Measurements from ENCODE around the gene RIBC1. TPM values are rescaled to one million over a fixed set of nuclear protein-coding genes. Genes with fewer than 3 reads are reported as not detected.

RIBC1 gene
- total RNA-seq, 1 experiment from 2014 or later, result 0.89 TPM

- no peaks in the 10 kb centered on the region for H4K20me1 ChIP-seq (ENCODE audit: insufficient read depth, low read depth, low read length)
- no peak overlapping the region for H2AFZ ChIP-seq (ENCODE audit: low read length)
- H3K4me1 ChIP-seq (ENCODE audit: low read length), result peaks cover 16% of the 10 kb centered on the region
- H3K79me2 ChIP-seq (ENCODE audit: low read length), result peaks cover 3% of the 10 kb centered on the region
- H3K4me3 ChIP-seq (ENCODE audit: low read length), result no peak overlapping the region
- no peak overlapping the region for H3K9ac ChIP-seq (ENCODE audit: low read length)
- H3K27me3 ChIP-seq (ENCODE audit: low read length), result no peaks in the 10 kb centered on the region
- DNase-seq, result no peak
- H3K36me3 ChIP-seq (ENCODE audit: insufficient read depth, low read length), result no peaks in the 10 kb centered on the region
- no peak overlapping the region for H3K27ac ChIP-seq (ENCODE audit: low read length)
- no peaks in the 10 kb centered on the region for H3K9me3 ChIP-seq (ENCODE audit: low read length)
- no peak overlapping the region for H3K4me2 ChIP-seq (ENCODE audit: low read depth, low read length, poor library complexity, severe bottlenecking)
- no peaks in the 10 kb centered on the region for H3K9me2 ChIP-seq (replicated peaks; ENCODE audit: insufficient read depth, low read length)
These were observed 16.2 kb downstream of the RIBC1 start for GRCh38 chrX:53438832-53439230.

- H3K4me2 ChIP-seq (ENCODE audit: low read depth, low read length, poor library complexity, severe bottlenecking), result no peak overlapping the region
- no peak overlapping the region for H2AFZ ChIP-seq (ENCODE audit: low read length)
- no peaks in the 10 kb centered on the region for H3K27me3 ChIP-seq (ENCODE audit: low read length)
- no peaks in the 10 kb centered on the region for H3K9me2 ChIP-seq (replicated peaks; ENCODE audit: insufficient read depth, low read length)
- no peaks in the 10 kb centered on the region for H4K20me1 ChIP-seq (ENCODE audit: insufficient read depth, low read depth, low read length)
- H3K4me3 ChIP-seq (ENCODE audit: low read length), result no peak overlapping the region
- peaks cover 9% of the 10 kb centered on the region for H3K4me1 ChIP-seq (ENCODE audit: low read length)
- no peaks in the 10 kb centered on the region for H3K36me3 ChIP-seq (ENCODE audit: insufficient read depth, low read length)
- H3K9ac ChIP-seq (ENCODE audit: low read length), result no peak overlapping the region
- H3K27ac ChIP-seq (ENCODE audit: low read length), result no peak overlapping the region
- H3K9me3 ChIP-seq (ENCODE audit: low read length), result no peaks in the 10 kb centered on the region
- no peak for DNase-seq
- no peaks in the 10 kb centered on the region for H3K79me2 ChIP-seq (ENCODE audit: low read length)
These were observed 17.4 kb downstream of the RIBC1 start for GRCh38 chrX:53440101-53440500.

- no peak for DNase-seq
- Histone ChIP-seq H3K27me3 (ENCODE audit: low read length) (no peaks in the 10 kb centered on the region), H3K9ac (ENCODE audit: low read length) (peak overlapping the region; percentile 59), H3K9me2 (replicated peaks; ENCODE audit: insufficient read depth, low read length) (no peaks in the 10 kb centered on the region), H3K36me3 (ENCODE audit: insufficient read depth, low read length) (no peaks in the 10 kb centered on the region), H3K4me2 (ENCODE audit: low read depth, low read length, poor library complexity, severe bottlenecking) (peak overlapping the region; percentile 73), H3K4me3 (ENCODE audit: low read length) (peak overlapping the region; percentile 64), H3K9me3 (ENCODE audit: low read length) (no peaks in the 10 kb centered on the region), H3K27ac (ENCODE audit: low read length) (no peak overlapping the region), H3K4me1 (ENCODE audit: low read length) (peaks cover 5% of the 10 kb centered on the region), H2AFZ (ENCODE audit: low read length) (0 out of 2 replicates have a peak overlapping the region, but pooled peaks have one; percentile 7), H3K79me2 (ENCODE audit: low read length) (no peaks in the 10 kb centered on the region), H4K20me1 (ENCODE audit: insufficient read depth, low read depth, low read length) (no peaks in the 10 kb centered on the region)
These were observed 18.2 kb downstream of the RIBC1 start for GRCh38 chrX:53440621-53441517.

GRCh38 chrX:53441531-53442321 is 19.1 kb downstream of the RIBC1 start:
- Histone ChIP-seq H3K9me2 (replicated peaks; ENCODE audit: insufficient read depth, low read length) (no peaks in the 10 kb centered on the region), H4K20me1 (ENCODE audit: insufficient read depth, low read depth, low read length) (no peaks in the 10 kb centered on the region), H3K27me3 (ENCODE audit: low read length) (no peaks in the 10 kb centered on the region), H2AFZ (ENCODE audit: low read length) (peak overlapping the region; percentile 7; the same call in 1 of the 2 replicates), H3K9ac (ENCODE audit: low read length) (peak overlapping the region; percentile 59), H3K79me2 (ENCODE audit: low read length) (no peaks in the 10 kb centered on the region), H3K9me3 (ENCODE audit: low read length) (no peaks in the 10 kb centered on the region), H3K27ac (ENCODE audit: low read length) (no peak overlapping the region), H3K36me3 (ENCODE audit: insufficient read depth, low read length) (no peaks in the 10 kb centered on the region), H3K4me1 (ENCODE audit: low read length) (peaks cover 5% of the 10 kb centered on the region), H3K4me3 (ENCODE audit: low read length) (peak overlapping the region; percentile 64), H3K4me2 (ENCODE audit: low read depth, low read length, poor library complexity, severe bottlenecking) (peak overlapping the region; percentile 73)
- peak; percentile 88 for DNase-seq

- Histone ChIP-seq H4K20me1 (ENCODE audit: insufficient read depth, low read depth, low read length) (no peaks in the 10 kb centered on the region), H3K79me2 (ENCODE audit: low read length) (no peaks in the 10 kb centered on the region), H3K36me3 (ENCODE audit: insufficient read depth, low read length) (no peaks in the 10 kb centered on the region), H3K4me3 (ENCODE audit: low read length) (peak overlapping the region; percentile 64; the same call in 1 of the 2 replicates), H3K4me1 (ENCODE audit: low read length) (peaks cover 5% of the 10 kb centered on the region), H3K9me2 (replicated peaks; ENCODE audit: insufficient read depth, low read length) (no peaks in the 10 kb centered on the region), H3K27ac (ENCODE audit: low read length) (no peak overlapping the region), H3K9me3 (ENCODE audit: low read length) (no peaks in the 10 kb centered on the region), H2AFZ (ENCODE audit: low read length) (no peak overlapping the region; the same call in 1 of the 2 replicates), H3K27me3 (ENCODE audit: low read length) (no peaks in the 10 kb centered on the region), H3K9ac (ENCODE audit: low read length) (peak overlapping the region; percentile 59), H3K4me2 (ENCODE audit: low read depth, low read length, poor library complexity, severe bottlenecking) (peak overlapping the region; percentile 73)
- DNase-seq, result no peak
These were observed 19.6 kb downstream of the RIBC1 start for GRCh38 chrX:53442322-53442631.

GRCh38 chrX:53445977-53446376 is 23.3 kb downstream of the RIBC1 start:
- peaks cover 5% of the 10 kb centered on the region for H3K4me1 ChIP-seq (ENCODE audit: low read length)
- H3K4me3 ChIP-seq (ENCODE audit: low read length), result no peak overlapping the region
- no peak overlapping the region for H3K9ac ChIP-seq (ENCODE audit: low read length)
- H4K20me1 ChIP-seq (ENCODE audit: insufficient read depth, low read depth, low read length), result no peaks in the 10 kb centered on the region
- DNase-seq, result peak; percentile 82
- H3K9me2 ChIP-seq (replicated peaks; ENCODE audit: insufficient read depth, low read length), result no peaks in the 10 kb centered on the region
- no peaks in the 10 kb centered on the region for H3K79me2 ChIP-seq (ENCODE audit: low read length)
- H3K36me3 ChIP-seq (ENCODE audit: insufficient read depth, low read length), result no peaks in the 10 kb centered on the region
- no peak overlapping the region for H3K4me2 ChIP-seq (ENCODE audit: low read depth, low read length, poor library complexity, severe bottlenecking)
- no peak overlapping the region for H3K27ac ChIP-seq (ENCODE audit: low read length)
- H3K27me3 ChIP-seq (ENCODE audit: low read length), result no peaks in the 10 kb centered on the region
- H3K9me3 ChIP-seq (ENCODE audit: low read length), result no peaks in the 10 kb centered on the region
- H2AFZ ChIP-seq (ENCODE audit: low read length), result no peak overlapping the region

- Histone ChIP-seq H2AFZ (ENCODE audit: low read length) (no peak overlapping the region), H3K27ac (ENCODE audit: low read length) (no peak overlapping the region), H3K27me3 (ENCODE audit: low read length) (no peaks in the 10 kb centered on the region), H3K9me2 (replicated peaks; ENCODE audit: insufficient read depth, low read length) (no peaks in the 10 kb centered on the region), H3K4me3 (ENCODE audit: low read length) (no peak overlapping the region), H3K4me2 (ENCODE audit: low read depth, low read length, poor library complexity, severe bottlenecking) (no peak overlapping the region), H4K20me1 (ENCODE audit: insufficient read depth, low read depth, low read length) (no peaks in the 10 kb centered on the region), H3K79me2 (ENCODE audit: low read length) (no peaks in the 10 kb centered on the region), H3K36me3 (ENCODE audit: insufficient read depth, low read length) (no peaks in the 10 kb centered on the region), H3K9me3 (ENCODE audit: low read length) (no peaks in the 10 kb centered on the region), H3K9ac (ENCODE audit: low read length) (no peak overlapping the region), H3K4me1 (ENCODE audit: low read length) (no peaks in the 10 kb centered on the region)
- DNase-seq, result no peak
These were observed 24.8 kb downstream of the RIBC1 start for GRCh38 chrX:53447441-53447840.

GRCh38 chrX:53449632-53450031 is 27.0 kb downstream of the RIBC1 start:
- H3K4me3 ChIP-seq (ENCODE audit: low read length), result no peak overlapping the region
- H4K20me1 ChIP-seq (ENCODE audit: insufficient read depth, low read depth, low read length), result no peaks in the 10 kb centered on the region
- H3K79me2 ChIP-seq (ENCODE audit: low read length), result no peaks in the 10 kb centered on the region
- no peak overlapping the region for H3K9ac ChIP-seq (ENCODE audit: low read length)
- no peaks in the 10 kb centered on the region for H3K4me1 ChIP-seq (ENCODE audit: low read length)
- H3K9me3 ChIP-seq (ENCODE audit: low read length), result no peaks in the 10 kb centered on the region
- no peak overlapping the region for H2AFZ ChIP-seq (ENCODE audit: low read length)
- no peak overlapping the region for H3K27ac ChIP-seq (ENCODE audit: low read length)
- no peaks in the 10 kb centered on the region for H3K27me3 ChIP-seq (ENCODE audit: low read length)
- DNase-seq, result no peak
- H3K4me2 ChIP-seq (ENCODE audit: low read depth, low read length, poor library complexity, severe bottlenecking), result no peak overlapping the region
- no peaks in the 10 kb centered on the region for H3K9me2 ChIP-seq (replicated peaks; ENCODE audit: insufficient read depth, low read length)
- no peaks in the 10 kb centered on the region for H3K36me3 ChIP-seq (ENCODE audit: insufficient read depth, low read length)
